HG02938 (cell line): ENCODE results near the gene TDRD6.
"Not testable (repeated sequence)": the region's sequence is repeated elsewhere in the genome, so short reads cannot be mapped to it uniquely, and the experiment has no call there.

ENCODE experiments used
- ATAC-seq: cut with Tn5 transposase; IDR thresholded peaks from one replicate; pipeline ENCODE4 v1.9.1; 2021; ENCODE audit warnings: mild to moderate bottlenecking, moderate library complexity; ENCODE audit not compliant: unreplicated experiment

The TDRD6 gene, protein sequence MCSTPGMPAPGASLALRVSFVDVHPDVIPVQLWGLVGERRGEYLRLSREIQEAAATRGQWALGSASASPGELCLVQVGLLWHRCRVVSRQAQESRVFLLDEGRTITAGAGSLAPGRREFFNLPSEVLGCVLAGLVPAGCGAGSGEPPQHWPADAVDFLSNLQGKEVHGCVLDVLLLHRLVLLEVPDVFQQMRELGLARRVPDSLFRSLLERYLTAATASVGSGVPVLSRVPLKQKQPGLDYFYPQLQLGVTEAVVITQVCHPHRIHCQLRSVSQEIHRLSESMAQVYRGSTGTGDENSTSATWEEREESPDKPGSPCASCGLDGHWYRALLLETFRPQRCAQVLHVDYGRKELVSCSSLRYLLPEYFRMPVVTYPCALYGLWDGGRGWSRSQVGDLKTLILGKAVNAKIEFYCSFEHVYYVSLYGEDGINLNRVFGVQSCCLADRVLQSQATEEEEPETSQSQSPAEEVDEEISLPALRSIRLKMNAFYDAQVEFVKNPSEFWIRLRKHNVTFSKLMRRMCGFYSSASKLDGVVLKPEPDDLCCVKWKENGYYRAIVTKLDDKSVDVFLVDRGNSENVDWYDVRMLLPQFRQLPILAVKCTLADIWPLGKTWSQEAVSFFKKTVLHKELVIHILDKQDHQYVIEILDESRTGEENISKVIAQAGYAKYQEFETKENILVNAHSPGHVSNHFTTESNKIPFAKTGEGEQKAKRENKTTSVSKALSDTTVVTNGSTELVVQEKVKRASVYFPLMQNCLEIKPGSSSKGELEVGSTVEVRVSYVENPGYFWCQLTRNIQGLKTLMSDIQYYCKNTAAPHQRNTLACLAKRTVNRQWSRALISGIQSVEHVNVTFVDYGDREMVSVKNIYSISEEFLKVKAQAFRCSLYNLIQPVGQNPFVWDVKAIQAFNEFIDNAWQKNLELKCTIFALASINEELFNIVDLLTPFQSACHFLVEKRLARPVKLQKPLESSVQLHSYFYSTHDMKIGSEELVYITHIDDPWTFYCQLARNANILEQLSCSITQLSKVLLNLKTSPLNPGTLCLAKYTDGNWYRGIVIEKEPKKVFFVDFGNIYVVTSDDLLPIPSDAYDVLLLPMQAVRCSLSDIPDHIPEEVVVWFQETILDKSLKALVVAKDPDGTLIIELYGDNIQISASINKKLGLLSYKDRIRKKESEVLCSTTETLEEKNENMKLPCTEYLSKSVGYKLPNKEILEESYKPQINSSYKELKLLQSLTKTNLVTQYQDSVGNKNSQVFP (N-terminal part only)

DNA sequence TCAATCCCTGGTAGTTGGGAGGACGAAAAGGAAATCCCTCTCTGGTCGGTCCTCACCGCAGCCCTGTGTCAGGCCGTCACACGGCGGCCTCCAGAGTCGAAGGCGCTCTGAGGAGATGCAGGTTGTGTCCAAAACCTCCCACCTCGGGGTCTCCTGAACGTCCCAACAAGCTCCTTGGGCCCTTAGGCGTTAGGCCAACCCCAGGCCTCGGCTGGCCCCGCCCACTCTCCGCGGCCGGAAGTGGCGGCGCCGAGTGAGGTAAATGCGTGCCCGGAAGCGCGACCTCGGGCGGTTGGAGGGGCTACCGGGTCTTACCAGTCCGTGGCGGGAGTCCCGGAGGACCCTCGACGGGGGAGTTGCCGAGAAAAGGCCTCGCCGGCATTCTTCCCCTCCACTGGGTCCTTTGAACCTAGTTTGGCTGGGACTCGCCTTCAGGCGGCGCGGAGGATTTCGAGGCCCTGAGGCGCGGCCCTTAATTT is at the start of gene TDRD6:
Gene TDRD6 (plus strand): TSS at position 267 of the 479 bp plus-strand sequence. CDS start 244 bp downstream, outside the sequence.
- no peak for ATAC-seq

DNA sequence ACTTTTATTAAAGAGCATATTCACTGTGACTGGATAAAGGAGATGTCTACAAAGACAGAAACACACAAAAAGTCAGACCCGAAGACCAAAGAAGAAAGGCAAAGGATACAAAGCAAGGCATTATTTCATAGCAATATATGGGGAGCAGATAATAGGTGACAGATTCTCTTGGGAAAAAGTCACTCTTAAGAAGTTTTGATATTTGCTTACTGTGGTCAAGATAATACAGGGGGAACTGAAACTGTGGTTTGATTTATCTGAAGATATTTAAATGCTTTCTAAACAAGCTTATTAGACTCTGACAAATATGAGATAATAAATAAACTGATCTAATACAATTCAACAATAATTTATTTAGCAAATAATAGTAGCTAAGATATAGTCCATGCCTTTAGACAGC is 49.8 kb upstream of the TDRD6 start:
- no peak for ATAC-seq

DNA sequence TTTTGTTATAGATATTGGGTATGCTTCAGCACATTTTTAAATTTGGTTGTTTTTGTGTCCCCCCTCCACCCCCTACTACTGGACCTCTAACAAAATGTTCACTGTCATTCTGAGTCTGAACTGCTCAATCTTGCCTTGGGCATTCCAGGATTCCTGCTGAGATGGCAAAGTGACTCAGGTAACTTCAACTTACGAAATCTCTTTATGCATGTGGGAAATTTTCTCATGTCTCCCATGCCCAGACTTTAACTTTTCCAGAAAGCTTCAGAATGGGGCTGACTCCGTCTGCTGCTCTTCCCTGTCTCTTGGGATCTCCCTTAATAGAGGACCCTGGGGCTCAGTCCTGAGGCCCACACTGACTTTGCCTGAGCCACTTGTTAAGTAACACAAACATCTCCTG is 49.0 kb upstream of the TDRD6 start:
- ATAC-seq = no peak

DNA sequence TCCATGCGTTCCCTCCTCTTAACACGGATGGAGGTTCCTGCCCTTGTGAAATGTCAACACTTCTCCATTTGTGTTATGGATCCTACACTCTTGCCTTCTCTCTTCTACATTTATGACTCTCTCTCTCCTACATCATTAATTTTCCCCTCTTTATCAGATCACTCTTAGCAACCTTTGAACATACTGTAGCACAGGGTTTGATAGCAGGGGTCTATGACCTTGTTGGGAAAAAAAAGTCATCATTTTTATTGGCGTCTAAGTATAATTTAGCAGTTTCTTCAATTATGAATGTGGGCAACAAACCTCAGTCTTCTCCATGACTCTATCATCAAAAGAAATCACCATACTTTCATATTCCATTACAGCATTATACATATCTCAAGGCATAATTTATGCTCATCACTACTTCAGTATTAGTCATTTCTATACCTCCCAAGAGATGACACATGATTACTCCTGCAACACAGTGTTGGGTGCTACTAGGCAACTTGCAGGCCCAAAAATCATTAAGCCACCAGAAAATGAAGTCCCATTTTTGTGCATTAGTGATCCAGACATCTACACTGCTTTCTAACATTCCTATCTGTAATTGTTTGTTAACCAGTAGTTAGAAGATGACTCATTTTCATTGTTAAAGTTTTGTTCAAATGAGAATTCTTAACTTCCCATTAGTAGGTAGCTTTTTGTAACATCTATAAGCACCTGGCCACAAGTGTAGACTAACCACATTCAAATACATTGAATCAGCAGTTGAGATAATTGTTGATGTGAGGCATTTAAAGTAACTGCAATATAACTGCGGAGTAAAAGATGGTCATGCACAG is 44.5 kb upstream of the TDRD6 start:
- no peak for ATAC-seq

DNA sequence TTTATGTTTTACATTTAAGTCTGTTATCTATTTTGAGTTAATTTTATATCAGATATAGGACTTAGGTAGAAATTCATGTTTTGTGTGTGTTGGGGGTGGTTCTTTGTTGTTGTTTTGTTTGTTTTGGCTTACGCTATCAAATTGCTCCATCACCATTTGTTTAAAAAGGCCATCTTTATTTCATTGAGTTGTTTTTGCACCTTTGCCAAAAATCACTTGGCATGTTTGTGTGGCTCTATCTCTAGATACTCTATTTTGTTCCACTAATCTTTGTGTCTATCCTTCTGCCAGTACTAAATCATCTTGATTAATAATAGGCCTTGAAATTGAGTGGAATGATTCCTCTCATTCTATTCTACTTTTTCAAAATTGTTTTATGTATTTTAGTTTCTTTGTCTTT is 42.4 kb upstream of the TDRD6 start:
- ATAC-seq = no peak

DNA sequence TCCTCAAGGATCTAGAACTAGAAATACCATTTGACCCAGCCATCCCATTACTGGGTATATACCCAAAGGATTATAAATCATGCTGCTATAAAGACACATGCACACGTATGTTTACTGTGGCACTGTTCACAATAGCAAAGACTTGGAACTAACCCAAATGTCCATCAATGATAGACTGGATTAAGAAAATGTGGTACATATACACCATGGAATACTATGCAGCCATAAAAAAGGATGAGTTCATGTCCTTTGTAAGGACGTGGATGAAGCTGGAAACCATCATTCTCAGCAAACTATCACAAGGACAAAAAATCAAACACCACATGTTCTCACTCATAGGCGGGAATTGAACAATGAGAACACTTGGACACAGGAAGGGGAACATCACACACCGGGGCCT is 39.6 kb upstream of the TDRD6 start:
- not testable (repeated sequence) for ATAC-seq

DNA sequence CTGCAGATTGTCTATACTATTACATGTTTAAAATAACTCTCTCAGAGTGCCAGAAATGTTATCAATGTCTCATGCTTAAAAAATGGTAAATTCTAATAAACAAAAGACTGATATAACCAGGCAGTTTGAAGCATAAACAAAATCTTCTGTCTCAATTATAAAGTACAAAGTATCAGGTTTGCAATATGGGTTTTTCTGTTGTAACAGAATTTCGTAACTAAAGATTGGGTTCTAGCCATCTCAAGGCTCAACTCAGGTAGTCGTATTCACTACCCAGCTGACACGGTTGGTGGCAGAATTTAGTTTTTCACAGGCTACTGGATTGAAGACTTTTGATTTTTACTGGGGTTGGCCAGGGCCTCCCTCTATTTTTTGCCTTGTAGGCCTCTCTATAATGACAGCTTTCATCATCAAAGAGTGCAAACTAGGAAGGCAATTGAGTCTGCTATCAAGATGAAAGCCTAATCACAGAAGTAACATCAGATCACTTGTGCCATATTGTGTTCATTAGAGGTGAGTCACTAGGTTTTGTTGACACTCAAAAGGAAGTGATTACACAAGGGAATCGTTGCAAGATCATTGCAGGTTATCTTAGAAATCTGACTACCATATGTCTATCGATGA is 38.7 kb upstream of the TDRD6 start:
- ATAC-seq = no peak

DNA sequence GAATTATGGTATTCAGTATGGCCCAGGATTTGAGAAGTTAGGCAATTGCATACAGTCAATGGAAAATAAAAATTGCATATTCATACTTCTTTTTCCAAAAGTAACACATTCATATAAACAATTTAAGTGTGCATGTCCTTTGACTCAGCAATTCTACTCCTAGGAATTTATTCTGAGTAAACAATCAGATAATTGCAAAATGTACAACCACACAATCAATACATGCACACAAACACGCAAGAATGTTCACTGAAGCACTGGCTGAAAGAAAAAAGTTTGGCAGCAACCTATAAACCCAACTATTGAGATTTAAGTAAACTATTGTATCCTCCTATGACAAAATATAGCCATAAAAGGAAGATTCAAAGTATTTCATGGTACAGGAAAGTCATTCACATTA is 36.7 kb upstream of the TDRD6 start:
- ATAC-seq = no peak

DNA sequence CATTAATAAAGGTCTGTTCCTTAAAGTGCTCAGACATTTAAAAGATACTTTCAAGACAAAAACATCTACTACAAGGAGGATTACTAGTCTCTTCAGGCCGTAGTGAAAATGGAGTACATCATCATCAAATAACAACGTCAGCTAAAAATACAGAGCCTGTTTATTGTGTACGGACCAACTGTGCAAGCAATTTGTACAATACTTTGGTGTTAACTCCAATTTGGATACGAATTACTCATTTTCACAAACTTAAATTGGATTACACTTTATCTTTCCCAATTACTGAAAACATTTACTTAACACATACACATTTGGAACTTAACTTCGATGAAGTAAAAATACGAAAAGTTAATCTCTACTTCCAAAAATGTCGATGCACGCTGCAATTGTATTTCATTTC is 35.9 kb upstream of the TDRD6 start:
- no peak for ATAC-seq

DNA sequence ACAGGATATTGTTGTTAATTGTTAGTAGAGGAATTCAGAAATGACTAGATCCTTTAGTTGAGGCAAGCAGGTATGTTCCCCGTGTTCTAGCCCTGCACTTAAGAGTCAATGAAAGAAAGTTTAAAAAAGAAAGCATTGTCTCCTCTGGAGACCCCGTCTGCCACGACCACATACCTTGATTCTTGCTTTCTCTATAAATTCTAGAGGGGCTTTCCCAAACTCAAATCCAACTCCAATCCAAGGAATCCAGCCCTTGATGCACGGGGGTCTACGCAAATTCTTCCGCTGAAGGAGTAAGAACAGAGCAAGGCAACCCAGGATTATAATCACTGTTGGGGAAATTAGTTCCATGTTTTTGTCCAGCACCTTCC is 35.5 kb upstream of the TDRD6 start:
- ATAC-seq = no peak

DNA sequence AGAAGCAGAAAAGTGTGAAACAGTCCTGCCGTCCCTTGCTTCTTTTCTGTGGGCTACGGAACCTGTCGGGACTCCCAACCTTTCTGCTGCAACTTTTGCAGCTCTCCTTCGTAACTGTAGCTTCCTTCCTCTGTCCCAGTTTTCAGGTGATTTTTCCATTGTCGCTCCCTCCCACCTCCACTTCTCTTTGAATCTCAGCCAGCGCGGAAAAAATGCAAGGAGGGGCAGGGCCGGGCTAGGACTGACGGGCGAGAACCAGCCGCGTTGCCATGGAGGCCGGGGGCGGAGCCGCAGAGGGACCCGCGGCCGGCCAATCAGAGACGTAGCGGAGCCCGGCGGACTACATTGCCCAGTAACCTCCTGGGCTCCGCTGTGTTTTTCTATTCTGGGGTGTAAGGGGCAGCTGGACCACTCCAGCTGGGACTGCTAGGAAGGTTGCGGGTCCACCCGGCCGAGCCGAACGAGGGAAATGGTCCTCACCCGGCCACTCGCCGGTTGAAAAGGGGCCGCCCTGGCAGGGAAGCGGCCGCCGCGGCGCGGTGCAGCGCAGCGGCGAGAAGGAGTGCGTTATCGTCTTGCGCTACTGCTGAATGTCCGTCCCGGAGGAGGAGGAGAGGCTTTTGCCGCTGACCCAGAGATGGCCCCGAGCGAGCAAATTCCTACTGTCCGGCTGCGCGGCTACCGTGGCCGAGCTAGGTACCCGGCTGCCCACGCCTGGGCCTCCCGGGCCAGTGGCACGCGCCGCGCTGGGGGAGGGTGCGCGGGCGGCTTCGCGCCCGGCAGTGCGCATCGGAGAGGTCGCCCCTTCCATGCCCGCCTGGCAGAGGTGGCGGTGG is 34.9 kb upstream of the TDRD6 start, which contains the start of the genes CYP39A1 and SLC25A27:
Gene CYP39A1 (minus strand): TSS at position 216 of the 836 bp plus-strand sequence. CDS start 236 bp downstream, outside the sequence.
Gene SLC25A27 (plus strand): TSS at position 373 of the 836 bp plus-strand sequence. CDS start 218 bp downstream, at position 591.
- ATAC-seq = peak; percentile 100

DNA sequence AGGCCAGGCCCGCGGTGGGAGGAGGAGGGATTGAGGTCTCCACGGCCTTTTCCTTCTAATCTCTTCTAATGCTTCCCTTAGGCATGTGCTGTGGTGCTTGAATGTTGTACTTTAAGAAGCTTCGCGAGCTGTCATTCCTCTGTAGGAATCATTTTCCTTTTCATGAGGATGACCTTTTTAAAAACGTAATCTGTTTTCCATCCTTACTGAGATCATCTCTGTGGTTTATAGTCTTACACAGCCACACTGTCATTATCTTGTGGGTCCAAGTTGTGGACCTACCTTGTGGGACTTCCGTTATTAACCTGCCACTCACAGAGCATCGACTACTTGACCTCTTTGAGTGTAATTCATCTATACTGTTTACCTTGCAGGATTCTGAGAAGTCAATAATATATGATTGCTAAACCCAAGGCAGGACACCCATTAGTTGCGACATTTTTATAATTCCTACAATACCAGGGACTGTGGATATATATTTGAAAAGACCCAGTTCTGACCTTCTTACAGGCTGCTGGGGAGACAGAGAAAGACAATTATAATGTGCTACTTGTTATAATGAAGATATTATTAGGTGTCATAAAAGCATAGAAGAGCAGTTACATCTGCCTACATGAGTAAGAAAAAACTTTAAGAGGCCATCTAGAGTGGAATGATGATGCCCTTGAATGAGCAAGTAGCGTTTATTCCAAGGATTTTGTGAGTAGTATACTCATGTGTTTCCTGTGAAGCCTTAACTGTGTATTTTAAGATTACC is 34.1 kb upstream of the TDRD6 start:
- no peak for ATAC-seq

DNA sequence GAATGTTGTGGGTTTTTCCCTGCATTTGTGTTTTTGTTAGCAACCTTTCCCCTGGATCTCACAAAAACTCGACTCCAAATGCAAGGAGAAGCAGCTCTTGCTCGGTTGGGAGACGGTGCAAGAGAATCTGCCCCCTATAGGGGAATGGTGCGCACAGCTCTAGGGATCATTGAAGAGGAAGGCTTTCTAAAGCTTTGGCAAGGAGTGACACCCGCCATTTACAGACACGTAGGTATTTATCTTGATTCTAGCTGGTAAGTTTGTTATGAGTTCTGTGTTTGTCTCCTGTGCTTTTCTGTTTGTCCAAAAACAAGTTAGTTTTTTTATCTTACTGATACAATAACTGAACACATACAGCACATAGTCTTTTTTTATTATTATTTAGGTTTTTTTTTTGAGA is 31.9 kb upstream of the TDRD6 start:
- no peak for ATAC-seq

DNA sequence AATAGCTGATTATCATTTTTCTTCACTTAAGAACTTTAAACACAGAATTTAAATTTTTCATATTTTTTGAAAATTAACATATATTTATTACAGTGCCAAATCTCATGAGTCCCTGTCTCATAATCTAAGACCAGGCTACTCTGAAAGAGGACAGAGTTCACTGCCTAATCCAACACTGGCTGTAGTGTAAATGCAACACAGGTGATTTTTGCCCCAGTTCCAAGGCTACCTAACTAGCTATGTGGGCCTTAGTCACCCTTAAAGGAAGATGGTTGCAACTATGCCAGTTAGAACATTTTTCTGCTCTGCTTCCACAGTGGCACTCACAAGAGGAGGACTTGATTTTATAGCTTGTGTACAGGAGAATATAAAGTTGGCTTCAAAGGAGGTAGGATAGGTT is 30.0 kb upstream of the TDRD6 start:
- ATAC-seq = no peak

DNA sequence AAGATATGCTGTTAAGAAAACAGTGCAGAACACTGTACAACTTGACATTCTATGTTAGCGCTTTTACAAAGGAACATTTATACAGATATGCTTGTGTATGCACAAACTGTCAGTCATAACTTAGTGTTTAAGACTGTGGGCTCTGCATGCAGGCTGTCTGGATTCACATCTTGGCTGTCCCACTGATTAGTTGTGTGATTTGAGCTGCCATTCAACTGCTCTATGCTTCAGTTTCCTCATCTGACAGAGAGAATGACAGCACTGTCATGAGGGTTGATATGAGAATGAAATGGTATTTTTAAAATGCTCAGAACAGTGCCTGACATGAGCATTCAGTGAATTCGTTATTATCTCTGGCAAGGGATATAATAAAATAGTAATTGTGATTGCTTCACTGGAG is 26.2 kb upstream of the TDRD6 start:
- no peak for ATAC-seq

DNA sequence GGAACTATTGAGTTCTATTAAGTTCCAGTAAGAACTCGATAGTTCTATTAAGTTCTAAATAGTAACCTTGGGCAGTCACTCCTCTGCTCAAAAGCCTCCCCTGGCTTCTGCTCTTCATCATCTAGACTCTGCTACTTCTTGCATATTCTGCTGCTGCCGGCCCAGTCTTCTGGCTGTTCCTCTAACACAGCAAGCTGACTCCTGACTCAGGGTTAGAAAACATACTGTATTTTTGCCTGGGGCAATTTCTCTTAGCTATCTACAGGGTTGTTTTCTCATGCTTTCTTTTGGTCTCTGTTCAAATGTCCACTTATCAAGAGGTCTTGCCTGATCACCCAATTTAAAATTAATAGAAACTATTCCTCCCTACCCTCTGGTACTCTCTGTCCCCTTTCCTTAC is 20.3 kb upstream of the TDRD6 start:
- ATAC-seq = no peak

DNA sequence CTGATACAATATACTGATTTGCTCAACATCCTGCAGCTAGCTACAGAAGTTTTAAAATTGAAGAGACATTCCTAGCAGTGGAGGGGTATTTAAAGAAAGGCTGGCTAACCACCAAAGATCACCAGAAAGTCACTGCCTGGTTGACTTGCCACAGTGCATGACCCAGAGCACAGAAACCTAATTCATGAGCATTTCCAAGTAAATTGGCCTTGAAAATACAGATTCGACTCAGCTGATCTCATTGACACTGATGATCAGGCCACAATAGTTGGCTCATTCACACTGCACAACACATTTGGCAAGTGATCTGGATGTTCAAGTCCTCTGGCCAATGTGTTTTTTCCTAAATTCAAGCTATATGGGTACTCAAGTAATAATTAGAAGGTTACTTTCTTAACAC is 13.3 kb upstream of the TDRD6 start:
- no peak for ATAC-seq
